BLaER1 treated with 17β-estradiol and CSF1 and Interleukin-3, amounts not matched to agents 10 nM and 100 nM (cell line): ENCODE data around the gene OR51B4.
"Not testable (repeated sequence)": the region's sequence is repeated elsewhere in the genome, so short reads cannot be mapped to it uniquely, and the experiment has no call there.

Experiments used
- H3K27ac ChIP-seq, 11 experiments: shearing (Covaris generic); formaldehyde crosslinking; 2 replicates each; pipeline ENCODE4 v1.8.1; 2022
- H3K27me3 ChIP-seq, 11 experiments: shearing (Covaris generic); formaldehyde crosslinking; 2 replicates each; pipeline ENCODE4 v1.8.1; 2022
- H3K36me3 ChIP-seq, 11 experiments: shearing (Covaris generic); formaldehyde crosslinking; 2 replicates each; pipeline ENCODE4 v1.8.1; 2022
- H3K4me1 ChIP-seq, 10 experiments: shearing (Covaris generic); formaldehyde crosslinking; 2 replicates each; pipeline ENCODE4 v1.8.1; 2022
- H3K4me2 ChIP-seq, 11 experiments: shearing (Covaris generic); formaldehyde crosslinking; 2 replicates each; pipeline ENCODE4 v1.8.1; 2022
- H3K4me3 ChIP-seq, 10 experiments: shearing (Covaris generic); formaldehyde crosslinking; 2 replicates each; pipeline ENCODE4 v1.8.1; 2022
- H3K9ac ChIP-seq, 11 experiments: shearing (Covaris generic); formaldehyde crosslinking; 2 replicates each; pipeline ENCODE4 v1.8.1; 2022
- H3K9me3 ChIP-seq, 11 experiments: shearing (Covaris generic); formaldehyde crosslinking; replicated peaks in 1 of 11; 2 replicates each; pipeline ENCODE4 v1.8.1; 2022
- H4K20me1 ChIP-seq, 11 experiments: shearing (Covaris generic); formaldehyde crosslinking; 2 replicates each; pipeline ENCODE4 v1.8.1; 2022
- Cebpa-rat ChIP-seq, 11 experiments: shearing (Covaris generic); IDR thresholded peaks; 2 replicates each; pipeline ENCODE4 v1.8.1; 2022

Gene OR51B4

GRCh38 chr11:5335170-5335569 is 33.4 kb upstream of the OR51B4 start:
- Histone ChIP-seq H3K9ac (no peak overlapping the region), H3K4me1 (peaks cover 0 to 9% (median 5%) of the 10 kb centered on the region in 10 experiments; a peak in 8 of 20 replicates), H3K4me3 (no peak overlapping the region), H3K27ac (no peak overlapping the region), H3K36me3 (no peaks in the 10 kb centered on the region), H3K9me3 (no peaks in the 10 kb centered on the region), H4K20me1 (no peaks in the 10 kb centered on the region), H3K4me2 (peak overlapping the region in 8 of 11 experiments; percentile 5 to 34 (median 13); a peak in 6 of 22 replicates), H3K27me3 (no peaks in the 10 kb centered on the region)
- no peak for TF ChIP-seq Cebpa-rat (IDR thresholded peaks at IDR 0.05)

- Histone ChIP-seq H3K4me1 (no peaks in the 10 kb centered on the region), H3K9ac (no peak within 1 kb of the TSS)
These were observed 22.5 kb upstream of the OR51B4 start, which contains the start of gene OR51B2 for GRCh38 chr11:5324197-5324596. Gene OR51B2, minus strand, starts transcription at chr11:5324297. Its CDS starts 0 bp downstream, at chr11:5324297.

GRCh38 chr11:5317292-5317691 is 15.5 kb upstream of the OR51B4 start:
- H3K27me3 ChIP-seq: no peaks in the 10 kb centered on the region
- H3K9ac ChIP-seq: no peak overlapping the region
- no peak overlapping the region for H3K4me3 ChIP-seq
- H4K20me1 ChIP-seq: no peaks in the 10 kb centered on the region
- H3K9me3 ChIP-seq: peaks cover 0 to 6% (median 0%) of the 10 kb centered on the region in 11 experiments; a peak in 3 of 22 replicates
- no peaks in the 10 kb centered on the region for H3K36me3 ChIP-seq
- no peaks in the 10 kb centered on the region for H3K4me1 ChIP-seq
- H3K4me2 ChIP-seq: no peak overlapping the region
- no peak for TF ChIP-seq Cebpa-rat (IDR thresholded peaks at IDR 0.05)
- H3K27ac ChIP-seq: no peak overlapping the region

More at GRCh38 chr11:5324197-5324596, 22.5 kb upstream of the OR51B4 start, which contains the start of gene OR51B2:
- Histone ChIP-seq H3K36me3 (no peaks in the 10 kb centered on the region), H3K4me2 (no peak within 1 kb of the TSS), H4K20me1 (no peaks in the 10 kb centered on the region), H3K4me3 (no peak within 1 kb of the TSS), H3K27me3 (no peaks in the 10 kb centered on the region), H3K9me3 (no peaks in the 10 kb centered on the region), H3K27ac (no peak within 1 kb of the TSS)
- no peak for TF ChIP-seq Cebpa-rat (IDR thresholded peaks at IDR 0.05)

GRCh38 chr11:5313326-5314023 is 11.7 kb upstream of the OR51B4 start:
- not testable (repeated sequence) for H3K4me2 ChIP-seq, H3K9ac ChIP-seq, H3K4me1 ChIP-seq, H3K4me3 ChIP-seq, H3K36me3 ChIP-seq, H4K20me1 ChIP-seq, H3K27ac ChIP-seq, H3K27me3 ChIP-seq, H3K9me3 ChIP-seq

- no peak overlapping the region for H3K27ac ChIP-seq
- H3K27me3 ChIP-seq: no peaks in the 10 kb centered on the region
- no peak overlapping the region for H3K4me2 ChIP-seq
- no peak overlapping the region for H3K9ac ChIP-seq
- no peaks in the 10 kb centered on the region for H3K36me3 ChIP-seq
- no peaks in the 10 kb centered on the region for H4K20me1 ChIP-seq
- H3K9me3 ChIP-seq: peaks cover 0 to 6% (median 0%) of the 10 kb centered on the region in 11 experiments; a peak in 3 of 22 replicates
- H3K4me1 ChIP-seq: no peaks in the 10 kb centered on the region
- H3K4me3 ChIP-seq: no peak overlapping the region
- TF ChIP-seq Cebpa-rat (IDR thresholded peaks at IDR 0.05): no peak
These were observed 8.7 kb upstream of the OR51B4 start for GRCh38 chr11:5310423-5310822.

- H3K27ac ChIP-seq: no peak overlapping the region
- no peak overlapping the region for H3K4me3 ChIP-seq
- no peak overlapping the region for H3K9ac ChIP-seq
- H3K27me3 ChIP-seq: no peaks in the 10 kb centered on the region
- no peaks in the 10 kb centered on the region for H3K9me3 ChIP-seq
- H3K4me2 ChIP-seq: no peak overlapping the region
- no peaks in the 10 kb centered on the region for H3K36me3 ChIP-seq
- no peaks in the 10 kb centered on the region for H4K20me1 ChIP-seq
- no peak for TF ChIP-seq Cebpa-rat (IDR thresholded peaks at IDR 0.05)
- no peaks in the 10 kb centered on the region for H3K4me1 ChIP-seq
These were observed 5.7 kb upstream of the OR51B4 start for GRCh38 chr11:5307256-5308019.

- Histone ChIP-seq H3K27me3 (no peaks in the 10 kb centered on the region), H3K4me1 (no peaks in the 10 kb centered on the region), H3K9me3 (no peaks in the 10 kb centered on the region), H3K9ac (no peak overlapping the region), H3K4me2 (no peak overlapping the region), H3K27ac (no peak overlapping the region), H3K4me3 (no peak overlapping the region), H4K20me1 (no peaks in the 10 kb centered on the region), H3K36me3 (no peaks in the 10 kb centered on the region)
- TF ChIP-seq Cebpa-rat (IDR thresholded peaks at IDR 0.05): no peak
These were observed 2.3 kb upstream of the OR51B4 start for GRCh38 chr11:5304046-5304445.

- TF ChIP-seq Cebpa-rat (IDR thresholded peaks at IDR 0.05): no peak
- no peak overlapping the region for H3K4me2 ChIP-seq
These were observed 1.9 kb upstream of the OR51B4 start for GRCh38 chr11:5303626-5304025.

GRCh38 chr11:5300251-5300650 is 1.5 kb downstream of the OR51B4 start:
- TF ChIP-seq Cebpa-rat (IDR thresholded peaks at IDR 0.05): no peak
- Histone ChIP-seq H3K27me3 (no peaks in the 10 kb centered on the region), H3K9me3 (no peaks in the 10 kb centered on the region), H3K27ac (no peak overlapping the region), H3K36me3 (no peaks in the 10 kb centered on the region), H3K4me1 (no peaks in the 10 kb centered on the region), H4K20me1 (no peaks in the 10 kb centered on the region), H3K4me3 (no peak overlapping the region), H3K9ac (no peak overlapping the region), H3K4me2 (no peak overlapping the region)

More at GRCh38 chr11:5303626-5304025, 1.9 kb upstream of the OR51B4 start:
- Histone ChIP-seq H3K36me3 (no peaks in the 10 kb centered on the region), H4K20me1 (no peaks in the 10 kb centered on the region), H3K9me3 (no peaks in the 10 kb centered on the region), H3K9ac (no peak overlapping the region), H3K27me3 (no peaks in the 10 kb centered on the region), H3K4me3 (no peak overlapping the region), H3K27ac (no peak overlapping the region), H3K4me1 (no peaks in the 10 kb centered on the region)
